ENCODE results near the gene PRKAG2.
A peak's percentile ranks its signal among the peaks of the same experiment; 100 is the strongest.

Gene PRKAG2

GRCh38 chr7:151770232-151770631 is 106.7 kb downstream of the PRKAG2 start:
- no CpG with 5 or more reads among the region's 4 CpGs for WGBS (ENCODE audit: extremely low coverage, insufficient coverage, insufficient read length)
- no peak overlapping the region for H4K91ac ChIP-seq (ENCODE audit: low read depth, low read length)

GRCh38 chr7:151769188-151769821 is 107.6 kb downstream of the PRKAG2 start:
- Histone ChIP-seq H3K9me3 (ENCODE audit: insufficient read depth, low read depth, low read length) (peaks cover 2% of the 10 kb centered on the region), H3K4me3 (ENCODE audit: low read depth, low read length) (no peak overlapping the region), H3K23ac (ENCODE audit: low read length) (no peak overlapping the region), H2BK5ac (ENCODE audit: low read depth, low read length, poor library complexity) (no peak overlapping the region), H4K8ac (ENCODE audit: low read depth, low read length) (no peak overlapping the region), H4K91ac (ENCODE audit: low read depth, low read length) (no peak overlapping the region), H2AK5ac (ENCODE audit: low read length) (no peak overlapping the region), H3K79me1 (ENCODE audit: low read length) (no peaks in the 10 kb centered on the region), H3K27me3 (ENCODE audit: insufficient read depth, low read length) (no peaks in the 10 kb centered on the region), H3K4me1 (ENCODE audit: control insufficient read depth in 1 of 2, insufficient read depth in 2 of 2, low read length in 2 of 2) (no peaks in the 10 kb centered on the region), H3K18ac (ENCODE audit: low read length) (no peak overlapping the region), H3K79me2 (ENCODE audit: control insufficient read depth, insufficient read depth, low read length, poor library complexity) (no peaks in the 10 kb centered on the region), H2AFZ (ENCODE audit: insufficient read depth, low read length, poor library complexity) (no peak overlapping the region), H3K36me3 (ENCODE audit: control insufficient read depth in 1 of 2, insufficient read depth in 2 of 2, low read length in 2 of 2) (no peaks in the 10 kb centered on the region), H3K4me2 (ENCODE audit: low read length) (no peak overlapping the region), H3K27ac (ENCODE audit: low read depth, low read length) (no peak overlapping the region), H3K4ac (ENCODE audit: low read depth, low read length) (no peak overlapping the region), H4K12ac (ENCODE audit: low read depth, low read length) (peak overlapping the region; percentile 36), H3K9ac (ENCODE audit: low read length) (no peak overlapping the region), H2BK120ac (ENCODE audit: insufficient read depth, low read length, poor library complexity) (no peak overlapping the region), H2BK12ac (ENCODE audit: low read length) (no peak overlapping the region), H3K14ac (ENCODE audit: low read length) (no peak overlapping the region)
- WGBS (ENCODE audit: extremely low coverage, insufficient coverage, insufficient read length), result no CpG with 5 or more reads among the region's 11 CpGs
- DNase-seq, result no peak

More at GRCh38 chr7:151770232-151770631, 106.7 kb downstream of the PRKAG2 start:
- Histone ChIP-seq H3K9me3 (ENCODE audit: insufficient read depth, low read depth, low read length) (peaks cover 2% of the 10 kb centered on the region), H3K23ac (ENCODE audit: low read length) (no peak overlapping the region), H3K4ac (ENCODE audit: low read depth, low read length) (no peak overlapping the region), H2BK5ac (ENCODE audit: low read depth, low read length, poor library complexity) (no peak overlapping the region), H4K8ac (ENCODE audit: low read depth, low read length) (no peak overlapping the region), H3K4me1 (ENCODE audit: control insufficient read depth in 1 of 2, insufficient read depth in 2 of 2, low read length in 2 of 2) (no peaks in the 10 kb centered on the region), H3K79me1 (ENCODE audit: low read length) (no peaks in the 10 kb centered on the region), H3K4me2 (ENCODE audit: low read length) (no peak overlapping the region), H3K27me3 (ENCODE audit: insufficient read depth, low read length) (no peaks in the 10 kb centered on the region), H3K4me3 (ENCODE audit: low read depth, low read length) (no peak overlapping the region), H4K12ac (ENCODE audit: low read depth, low read length) (no peak overlapping the region), H2AK5ac (ENCODE audit: low read length) (no peak overlapping the region), H3K27ac (ENCODE audit: low read depth, low read length) (no peak overlapping the region), H3K36me3 (ENCODE audit: control insufficient read depth in 1 of 2, insufficient read depth in 2 of 2, low read length in 2 of 2) (no peaks in the 10 kb centered on the region), H3K9ac (ENCODE audit: low read length) (no peak overlapping the region), H2BK12ac (ENCODE audit: low read length) (no peak overlapping the region), H2BK120ac (ENCODE audit: insufficient read depth, low read length, poor library complexity) (no peak overlapping the region), H3K18ac (ENCODE audit: low read length) (no peak overlapping the region), H3K79me2 (ENCODE audit: control insufficient read depth, insufficient read depth, low read length, poor library complexity) (no peaks in the 10 kb centered on the region), H2AFZ (ENCODE audit: insufficient read depth, low read length, poor library complexity) (no peak overlapping the region), H3K14ac (ENCODE audit: low read length) (no peak overlapping the region)
- no peak for DNase-seq

GRCh38 chr7:151768805-151769187 is 108.1 kb downstream of the PRKAG2 start:
- no peaks in the 10 kb centered on the region for H3K27me3 ChIP-seq (ENCODE audit: insufficient read depth, low read length)
- no peak overlapping the region for H3K18ac ChIP-seq (ENCODE audit: low read length)
- H4K8ac ChIP-seq (ENCODE audit: low read depth, low read length), result no peak overlapping the region
- no peak overlapping the region for H3K23ac ChIP-seq (ENCODE audit: low read length)
- no peak overlapping the region for H2AK5ac ChIP-seq (ENCODE audit: low read length)
- no peak overlapping the region for H2AFZ ChIP-seq (ENCODE audit: insufficient read depth, low read length, poor library complexity)
- no peak overlapping the region for H2BK12ac ChIP-seq (ENCODE audit: low read length)
- H3K4me1 ChIP-seq (ENCODE audit: control insufficient read depth in 1 of 2, insufficient read depth in 2 of 2, low read length in 2 of 2), result no peaks in the 10 kb centered on the region
- no peaks in the 10 kb centered on the region for H3K36me3 ChIP-seq (ENCODE audit: control insufficient read depth in 1 of 2, insufficient read depth in 2 of 2, low read length in 2 of 2)
- H4K12ac ChIP-seq (ENCODE audit: low read depth, low read length), result no peak overlapping the region
- H3K4me2 ChIP-seq (ENCODE audit: low read length), result no peak overlapping the region
- no peaks in the 10 kb centered on the region for H3K79me2 ChIP-seq (ENCODE audit: control insufficient read depth, insufficient read depth, low read length, poor library complexity)
- no peak overlapping the region for H2BK120ac ChIP-seq (ENCODE audit: insufficient read depth, low read length, poor library complexity)
- no peak overlapping the region for H3K4ac ChIP-seq (ENCODE audit: low read depth, low read length)
- H3K27ac ChIP-seq (ENCODE audit: low read depth, low read length), result no peak overlapping the region
- no CpG with 5 or more reads among the region's 2 CpGs for WGBS (ENCODE audit: extremely low coverage, insufficient coverage, insufficient read length)
- H2BK5ac ChIP-seq (ENCODE audit: low read depth, low read length, poor library complexity), result no peak overlapping the region
- H3K4me3 ChIP-seq (ENCODE audit: low read depth, low read length), result no peak overlapping the region
- H4K91ac ChIP-seq (ENCODE audit: low read depth, low read length), result no peak overlapping the region
- DNase-seq, result no peak
- no peak overlapping the region for H3K14ac ChIP-seq (ENCODE audit: low read length)
- no peak overlapping the region for H3K9ac ChIP-seq (ENCODE audit: low read length)
- peaks cover 2% of the 10 kb centered on the region for H3K9me3 ChIP-seq (ENCODE audit: insufficient read depth, low read depth, low read length)
- no peaks in the 10 kb centered on the region for H3K79me1 ChIP-seq (ENCODE audit: low read length)

- Histone ChIP-seq H2AK5ac (ENCODE audit: low read length) (no peak overlapping the region), H3K27ac (ENCODE audit: low read depth, low read length) (no peak overlapping the region), H3K79me1 (ENCODE audit: low read length) (no peaks in the 10 kb centered on the region), H3K27me3 (ENCODE audit: insufficient read depth, low read length) (no peaks in the 10 kb centered on the region), H3K23ac (ENCODE audit: low read length) (no peak overlapping the region), H3K4me3 (ENCODE audit: low read depth, low read length) (no peak overlapping the region), H3K4me1 (ENCODE audit: control insufficient read depth in 1 of 2, insufficient read depth in 2 of 2, low read length in 2 of 2) (no peaks in the 10 kb centered on the region), H4K91ac (ENCODE audit: low read depth, low read length) (no peak overlapping the region), H3K79me2 (ENCODE audit: control insufficient read depth, insufficient read depth, low read length, poor library complexity) (no peaks in the 10 kb centered on the region), H3K9me3 (ENCODE audit: insufficient read depth, low read depth, low read length) (peaks cover 4% of the 10 kb centered on the region), H4K12ac (ENCODE audit: low read depth, low read length) (no peak overlapping the region), H3K9ac (ENCODE audit: low read length) (no peak overlapping the region), H2AFZ (ENCODE audit: insufficient read depth, low read length, poor library complexity) (no peak overlapping the region), H3K4me2 (ENCODE audit: low read length) (no peak overlapping the region), H2BK5ac (ENCODE audit: low read depth, low read length, poor library complexity) (no peak overlapping the region), H3K36me3 (ENCODE audit: control insufficient read depth in 1 of 2, insufficient read depth in 2 of 2, low read length in 2 of 2) (no peaks in the 10 kb centered on the region), H2BK12ac (ENCODE audit: low read length) (no peak overlapping the region), H3K18ac (ENCODE audit: low read length) (no peak overlapping the region), H3K14ac (ENCODE audit: low read length) (no peak overlapping the region), H2BK120ac (ENCODE audit: insufficient read depth, low read length, poor library complexity) (no peak overlapping the region), H3K4ac (ENCODE audit: low read depth, low read length) (no peak overlapping the region), H4K8ac (ENCODE audit: low read depth, low read length) (no peak overlapping the region)
- DNase-seq, result no peak
- no CpG with 5 or more reads among the region's 4 CpGs for WGBS (ENCODE audit: extremely low coverage, insufficient coverage, insufficient read length)
Measured at GRCh38 chr7:151767557-151767956, 109.4 kb downstream of the PRKAG2 start.

Measured in trophoblast cell (in vitro differentiated cells and primary cell).